Skeletal muscle satellite cell (primary cell): ENCODE measurements around the gene CNTNAP4.

ENCODE experiments used
- H3K27me3 ChIP-seq: 2 replicates; pipeline ENCODE4 v1.7.0; 2013; ENCODE audit warnings: low read length; ENCODE audit not compliant: control insufficient read depth, insufficient read depth
- H3K36me3 ChIP-seq: 2 replicates; pipeline ENCODE4 v1.7.0; 2013; ENCODE audit warnings: mild to moderate bottlenecking, control low read depth, low read length; ENCODE audit not compliant: insufficient read depth
- H3K4me1 ChIP-seq: 2 replicates; pipeline ENCODE4 v1.7.0; 2013; ENCODE audit warnings: low read length; ENCODE audit not compliant: control insufficient read depth, insufficient read depth
- H3K4me2 ChIP-seq: 2 replicates; pipeline ENCODE4 v1.7.0; 2013; ENCODE audit warnings: mild to moderate bottlenecking, low read length
- H3K4me3 ChIP-seq: 2 replicates; pipeline ENCODE4 v1.7.0; 2013; ENCODE audit warnings: low read length
- H3K9ac ChIP-seq: 2 replicates; pipeline ENCODE4 v1.7.0; 2013; ENCODE audit warnings: mild to moderate bottlenecking, low read depth, low read length, moderate library complexity
- H3K9me3 ChIP-seq: replicated peaks from 2 replicates; pipeline ENCODE4 v1.7.0; 2013; ENCODE audit warnings: mild to moderate bottlenecking, control low read depth, low read length

The CNTNAP4 gene

DNA sequence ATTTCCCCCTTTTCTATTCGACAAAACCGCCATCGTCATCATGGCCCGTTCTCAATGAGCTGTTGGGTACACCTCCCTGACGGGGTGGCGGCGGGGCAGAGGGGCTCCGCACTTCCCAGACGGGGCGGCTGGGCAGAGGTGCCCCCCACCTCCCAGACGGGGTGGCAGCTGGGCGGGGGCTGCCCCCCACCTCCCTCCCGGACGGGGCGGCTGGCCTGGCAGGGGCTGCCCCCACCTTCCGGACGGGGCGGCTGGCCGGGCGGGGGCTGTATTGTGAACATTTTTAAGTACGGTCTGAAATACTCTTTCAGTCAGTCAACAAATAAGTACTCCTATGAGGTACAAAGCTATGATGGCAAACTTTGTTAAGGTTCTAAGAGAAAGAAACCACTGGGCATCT lies 222.8 kb downstream of the CNTNAP4 start:
- no peaks in the 10 kb centered on the region for H3K27me3 ChIP-seq
- H3K4me3 ChIP-seq: no peak overlapping the region
- no peak overlapping the region for H3K9ac ChIP-seq
- H3K9me3 ChIP-seq: peaks cover 3% of the 10 kb centered on the region
- H3K4me2 ChIP-seq: no peak overlapping the region
- H3K36me3 ChIP-seq: no peaks in the 10 kb centered on the region
- H3K4me1 ChIP-seq: no peaks in the 10 kb centered on the region

DNA sequence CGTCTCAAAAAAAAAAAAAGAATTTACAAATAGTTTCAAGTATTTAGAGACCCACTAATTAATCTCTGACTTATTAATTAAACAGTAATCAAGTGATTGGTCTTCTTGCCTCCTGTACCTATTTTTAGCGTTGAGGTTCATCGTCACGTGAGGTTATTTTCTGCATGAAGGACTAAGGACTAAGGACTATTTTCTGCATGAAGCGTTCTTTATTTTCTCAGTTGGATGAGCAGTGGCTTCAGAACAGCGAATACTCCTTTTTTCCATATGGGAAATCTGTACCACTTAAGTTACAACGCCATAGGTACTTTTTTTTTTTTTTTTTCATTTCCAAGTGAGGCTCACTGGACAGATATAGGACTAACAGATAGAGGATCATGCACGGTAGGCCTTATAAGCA lies 224.9 kb downstream of the CNTNAP4 start:
- no peaks in the 10 kb centered on the region for H3K27me3 ChIP-seq
- H3K4me1 ChIP-seq: no peaks in the 10 kb centered on the region
- H3K4me3 ChIP-seq: no peak overlapping the region
- H3K36me3 ChIP-seq: no peaks in the 10 kb centered on the region
- H3K4me2 ChIP-seq: no peak overlapping the region
- H3K9ac ChIP-seq: no peak overlapping the region
- H3K9me3 ChIP-seq: peaks cover 3% of the 10 kb centered on the region

DNA sequence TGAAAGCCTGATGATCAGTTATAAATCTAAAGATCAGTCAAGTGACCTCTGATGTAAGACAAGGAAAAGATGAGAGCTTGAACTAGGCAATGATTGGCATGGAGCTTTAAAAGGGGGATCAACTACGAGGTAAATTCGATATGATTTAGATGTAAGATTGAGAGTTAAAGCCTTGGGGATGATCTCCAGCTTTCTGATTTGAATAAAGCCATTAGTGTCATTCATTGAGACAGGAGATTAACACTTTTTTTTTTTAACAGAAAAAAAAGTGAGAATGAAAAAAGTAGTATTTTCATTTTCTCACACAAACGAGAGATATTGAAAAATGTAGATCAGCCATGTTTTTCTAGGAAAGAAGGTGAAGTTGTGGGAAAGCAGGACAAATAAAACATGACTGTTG lies 225.4 kb downstream of the CNTNAP4 start:
- H3K36me3 ChIP-seq: no peaks in the 10 kb centered on the region
- H3K4me3 ChIP-seq: no peak overlapping the region
- no peak overlapping the region for H3K4me2 ChIP-seq
- H3K4me1 ChIP-seq: no peaks in the 10 kb centered on the region
- no peak overlapping the region for H3K9ac ChIP-seq
- H3K9me3 ChIP-seq: peaks cover 3% of the 10 kb centered on the region
- H3K27me3 ChIP-seq: no peaks in the 10 kb centered on the region

DNA sequence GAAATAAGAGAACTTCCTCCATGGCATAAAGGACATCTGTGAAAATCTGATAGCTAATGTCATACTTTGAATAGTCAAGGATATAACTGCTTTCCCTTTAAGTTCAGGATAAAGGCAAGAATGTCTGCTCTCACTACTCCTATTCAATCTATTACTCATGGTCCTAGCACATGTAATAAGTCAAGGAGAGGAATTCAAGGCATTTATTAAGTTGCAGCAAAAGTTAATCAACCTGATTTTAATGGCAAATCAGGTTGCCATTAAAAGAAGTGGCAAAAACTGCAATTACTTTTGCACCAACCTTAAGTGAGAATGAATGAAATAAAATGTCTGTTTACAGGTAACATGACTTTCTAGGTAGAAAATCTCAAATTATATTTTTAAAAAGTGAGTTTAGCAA lies 225.9 kb downstream of the CNTNAP4 start:
- Histone ChIP-seq H3K4me3 (no peak overlapping the region), H3K36me3 (no peaks in the 10 kb centered on the region), H3K9ac (no peak overlapping the region), H3K27me3 (no peaks in the 10 kb centered on the region), H3K4me2 (no peak overlapping the region), H3K9me3 (peaks cover 3% of the 10 kb centered on the region), H3K4me1 (no peaks in the 10 kb centered on the region)

DNA sequence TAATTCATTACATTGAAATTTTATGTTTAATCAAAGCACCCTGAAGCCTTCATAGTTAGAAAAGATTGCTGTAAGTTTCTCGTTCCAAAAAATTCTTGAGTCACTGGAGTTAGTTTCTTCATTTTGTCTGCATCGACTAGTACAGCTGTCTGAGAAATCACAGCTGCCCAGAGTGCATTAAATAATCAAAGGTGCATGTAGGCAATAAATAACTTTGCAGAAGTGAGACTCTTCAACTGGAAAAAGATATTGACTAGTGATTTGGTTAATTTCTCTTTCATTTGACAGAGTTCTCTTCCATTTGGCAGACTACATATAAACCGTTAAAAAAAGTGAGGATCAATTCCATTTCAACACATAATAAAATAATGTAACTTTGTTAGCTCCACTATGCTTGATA lies 234.0 kb downstream of the CNTNAP4 start:
- no peak overlapping the region for H3K4me2 ChIP-seq
- no peaks in the 10 kb centered on the region for H3K27me3 ChIP-seq
- no peak overlapping the region for H3K9ac ChIP-seq
- H3K4me1 ChIP-seq: no peaks in the 10 kb centered on the region
- H3K36me3 ChIP-seq: no peaks in the 10 kb centered on the region
- no peak overlapping the region for H3K4me3 ChIP-seq
- H3K9me3 ChIP-seq: no peaks in the 10 kb centered on the region

DNA sequence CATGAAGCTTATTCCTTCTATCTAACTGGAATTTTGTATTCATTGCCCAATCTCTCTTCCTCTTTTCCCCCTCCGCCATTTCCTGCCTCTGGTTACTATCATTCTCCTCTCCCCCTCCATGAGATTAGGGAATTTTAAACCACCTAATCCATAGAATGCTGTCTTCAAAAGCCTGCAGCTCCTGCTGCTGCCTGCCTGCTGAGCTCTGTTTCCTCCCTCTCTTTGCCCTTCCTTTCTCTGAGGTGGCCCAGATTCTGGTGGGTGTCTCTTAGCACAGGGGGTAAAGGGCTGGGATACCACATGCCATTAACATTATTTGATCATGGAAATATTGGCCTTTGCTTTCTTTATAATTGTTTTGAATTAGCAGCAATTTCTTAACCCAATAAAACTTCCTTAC lies 241.6 kb downstream of the CNTNAP4 start:
- Histone ChIP-seq H3K4me2 (no peak overlapping the region), H3K9ac (no peak overlapping the region), H3K4me3 (no peak overlapping the region), H3K27me3 (no peaks in the 10 kb centered on the region), H3K9me3 (no peaks in the 10 kb centered on the region), H3K4me1 (no peaks in the 10 kb centered on the region), H3K36me3 (no peaks in the 10 kb centered on the region)

DNA sequence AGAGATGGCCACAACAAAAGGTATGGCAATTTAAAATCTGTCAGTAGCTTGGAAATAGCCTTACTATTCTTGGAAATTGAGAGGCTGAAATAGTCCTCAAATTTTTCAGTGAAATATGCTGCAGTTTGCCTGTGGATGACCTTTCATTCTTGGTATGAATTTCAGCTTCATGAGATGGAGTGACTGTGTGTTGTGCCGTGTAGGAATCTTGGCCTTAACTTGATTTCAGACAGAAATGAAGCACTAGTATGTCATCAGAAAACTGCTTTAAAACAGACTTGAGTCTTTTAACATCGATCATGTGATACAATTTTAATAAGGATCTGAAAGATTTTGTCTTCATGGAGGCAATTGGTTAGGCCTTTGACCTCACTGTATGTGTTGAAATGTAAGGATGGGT lies 247.2 kb downstream of the CNTNAP4 start:
- H3K9me3 ChIP-seq: no peaks in the 10 kb centered on the region
- H3K36me3 ChIP-seq: no peaks in the 10 kb centered on the region
- no peaks in the 10 kb centered on the region for H3K27me3 ChIP-seq
- H3K4me1 ChIP-seq: no peaks in the 10 kb centered on the region
- no peak overlapping the region for H3K9ac ChIP-seq
- no peak overlapping the region for H3K4me2 ChIP-seq
- H3K4me3 ChIP-seq: no peak overlapping the region

DNA sequence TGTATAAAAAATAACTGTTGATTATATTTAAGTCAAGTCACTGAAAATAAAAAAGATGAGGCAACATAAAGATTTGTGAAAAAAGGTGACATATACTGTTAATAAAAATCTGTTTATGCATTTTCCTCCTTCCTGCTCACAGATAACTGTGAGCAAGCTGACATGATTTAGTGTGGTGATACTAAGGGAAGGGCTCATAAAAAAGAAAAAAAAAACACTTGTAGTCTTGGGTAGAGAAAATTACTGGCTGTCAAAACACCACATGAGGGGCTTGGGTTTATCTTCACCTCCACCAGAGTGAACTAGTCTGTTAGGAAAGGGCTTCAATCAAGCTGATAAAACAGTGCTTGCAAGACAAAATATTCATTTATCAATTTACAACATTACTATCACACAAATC lies 247.6 kb downstream of the CNTNAP4 start:
- no peaks in the 10 kb centered on the region for H3K9me3 ChIP-seq
- no peak overlapping the region for H3K4me3 ChIP-seq
- no peak overlapping the region for H3K9ac ChIP-seq
- no peaks in the 10 kb centered on the region for H3K27me3 ChIP-seq
- H3K4me2 ChIP-seq: no peak overlapping the region
- no peaks in the 10 kb centered on the region for H3K36me3 ChIP-seq
- H3K4me1 ChIP-seq: no peaks in the 10 kb centered on the region

DNA sequence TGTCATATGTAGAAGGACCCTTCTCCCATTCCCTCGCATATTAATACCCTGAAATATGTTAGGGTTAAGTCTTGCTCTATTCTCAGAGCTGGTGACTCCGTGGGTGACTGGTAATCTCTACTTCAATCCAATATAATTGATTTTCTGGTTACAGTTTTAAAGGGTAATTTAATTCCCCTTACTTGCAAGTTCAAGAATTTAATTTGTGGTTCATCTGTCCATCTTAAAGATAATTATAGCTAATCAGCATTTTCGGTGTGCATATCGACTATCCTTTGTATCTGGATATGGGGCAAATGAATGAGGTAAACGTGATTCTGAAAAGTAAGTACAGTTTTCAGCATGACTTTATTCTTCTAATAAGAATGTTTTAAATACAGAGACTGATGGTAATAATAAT lies 250.0 kb downstream of the CNTNAP4 start:
- H3K4me3 ChIP-seq: no peak overlapping the region
- H3K4me1 ChIP-seq: no peaks in the 10 kb centered on the region

DNA sequence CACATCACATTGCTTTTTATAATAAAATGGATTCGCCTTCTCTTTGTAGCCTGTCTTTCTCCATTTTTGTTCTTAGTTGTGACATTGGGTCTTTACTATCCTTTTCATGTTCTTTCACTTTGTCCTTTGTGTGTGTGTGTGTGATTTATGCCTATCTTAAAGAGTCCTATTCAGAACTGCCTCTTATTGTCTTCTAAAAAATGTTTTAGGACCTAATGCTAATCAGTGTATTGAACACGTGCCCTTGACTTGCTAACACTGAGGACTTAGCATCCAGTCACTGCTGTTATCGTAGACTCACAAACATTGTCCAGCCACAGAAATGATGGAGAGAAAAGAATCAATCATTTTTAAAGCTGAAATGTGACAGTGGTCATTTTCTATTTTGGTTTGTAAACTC lies 251.9 kb downstream of the CNTNAP4 start:
- no peak overlapping the region for H3K4me2 ChIP-seq
- H3K9ac ChIP-seq: no peak overlapping the region
- H3K36me3 ChIP-seq: no peaks in the 10 kb centered on the region
- H3K4me3 ChIP-seq: no peak overlapping the region
- H3K27me3 ChIP-seq: no peaks in the 10 kb centered on the region
- no peaks in the 10 kb centered on the region for H3K4me1 ChIP-seq
- no peaks in the 10 kb centered on the region for H3K9me3 ChIP-seq

More for the DNA sequence above, 250.0 kb downstream of the CNTNAP4 start:
- Histone ChIP-seq H3K4me2 (no peak overlapping the region), H3K9me3 (no peaks in the 10 kb centered on the region), H3K36me3 (no peaks in the 10 kb centered on the region), H3K9ac (no peak overlapping the region), H3K27me3 (no peaks in the 10 kb centered on the region)

DNA sequence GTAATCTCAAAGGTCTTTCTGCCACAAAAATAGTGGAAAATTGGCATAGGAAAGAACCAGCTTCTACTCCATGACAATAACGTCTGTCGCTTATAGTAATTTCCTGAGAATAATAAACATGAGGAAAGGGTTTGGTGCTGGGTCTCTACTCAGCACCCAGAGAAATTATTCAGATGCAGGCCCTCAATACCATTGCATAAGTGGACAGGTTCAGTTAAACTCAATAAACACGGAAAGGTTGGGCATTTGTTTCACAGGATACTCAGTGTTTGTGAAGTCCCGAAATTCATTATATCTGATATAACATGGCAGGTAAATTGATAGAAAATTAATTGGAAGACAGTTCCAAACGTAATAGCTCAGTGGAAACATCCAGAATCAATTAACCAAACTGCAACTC lies 254.0 kb downstream of the CNTNAP4 start:
- H3K27me3 ChIP-seq: no peaks in the 10 kb centered on the region
- H3K4me1 ChIP-seq: no peaks in the 10 kb centered on the region
- H3K4me2 ChIP-seq: no peak overlapping the region
- H3K9me3 ChIP-seq: no peaks in the 10 kb centered on the region
- no peak overlapping the region for H3K9ac ChIP-seq
- H3K4me3 ChIP-seq: no peak overlapping the region
- H3K36me3 ChIP-seq: no peaks in the 10 kb centered on the region

DNA sequence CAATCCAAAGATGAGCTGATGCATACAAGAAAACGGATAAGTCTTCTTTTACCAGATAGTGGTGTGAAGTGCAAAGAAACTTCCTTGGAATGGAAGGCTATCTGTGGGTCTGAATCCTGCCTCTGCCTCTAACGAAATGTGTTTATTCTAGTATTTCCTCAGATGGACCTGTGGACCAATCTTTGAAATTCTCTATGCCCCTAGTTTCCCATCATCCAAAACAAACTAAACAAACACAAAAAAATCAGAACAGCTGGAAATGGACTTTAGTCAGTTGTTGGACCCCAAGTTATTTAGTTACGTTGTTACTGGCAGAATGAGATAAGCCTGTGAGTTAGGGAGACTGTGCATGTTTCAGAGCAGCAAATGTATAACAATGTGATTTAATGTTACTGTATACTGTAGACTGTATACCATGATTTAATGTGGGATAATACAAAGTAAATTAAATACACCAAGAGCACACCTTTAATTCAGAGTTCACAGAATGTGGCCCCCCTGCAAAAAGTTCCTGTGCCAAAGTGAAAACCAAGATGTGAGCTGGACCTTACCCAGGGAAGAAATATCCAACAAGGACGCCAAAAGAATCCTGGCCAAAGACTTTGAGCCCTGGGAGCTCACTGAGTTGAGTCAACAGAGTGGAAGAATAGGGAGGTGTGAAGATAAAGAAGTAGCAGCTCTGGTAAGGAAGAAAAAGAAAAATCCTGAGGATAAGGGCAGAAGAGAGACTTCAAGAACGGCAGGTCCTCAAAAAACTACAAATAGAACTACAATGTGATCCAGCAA lies 255.2 kb downstream of the CNTNAP4 start:
- H3K36me3 ChIP-seq: no peaks in the 10 kb centered on the region
- H3K27me3 ChIP-seq: no peaks in the 10 kb centered on the region
- no peak overlapping the region for H3K4me2 ChIP-seq
- no peak overlapping the region for H3K9ac ChIP-seq
- H3K4me1 ChIP-seq: no peaks in the 10 kb centered on the region
- no peaks in the 10 kb centered on the region for H3K9me3 ChIP-seq
- H3K4me3 ChIP-seq: no peak overlapping the region
